ENCODE results near the gene MX2. TPM values are rescaled to one million over a fixed set of nuclear protein-coding genes. Genes with fewer than 3 reads are reported as not detected.

MX2 gene
- total and polyA plus RNA-seq, 4 donors: 4.2 to 33.4 (median 9.3) TPM

GRCh38 chr21:41443562-41443961 is 81.7 kb downstream of the MX2 start:
- Histone ChIP-seq H3K4me1 (ENCODE audit: control insufficient read depth in 5 of 5, insufficient read depth in 5 of 5, low read length in 5 of 5) (no peaks in the 10 kb centered on the region), H3K36me3 (ENCODE audit: control insufficient read depth in 4 of 4, insufficient read depth in 4 of 4, low read length in 4 of 4) (peaks cover 0 to 51% (median 6%) of the 10 kb centered on the region in 4 donors), H3K27ac (ENCODE audit: low read depth in 1 of 2, low read length in 1 of 2) (no peak overlapping the region), H3K9ac (ENCODE audit: insufficient read depth in 1 of 2, low read length in 2 of 2) (no peak overlapping the region), H3K9me3 (ENCODE audit: control insufficient read depth in 4 of 4, insufficient read depth in 3 of 4, low read length in 3 of 4) (no peaks in the 10 kb centered on the region), H3K27me3 (ENCODE audit: control insufficient read depth in 3 of 3, insufficient read depth in 3 of 3, low read length in 2 of 3) (no peaks in the 10 kb centered on the region), H3K4me3 (no peak overlapping the region)
- 93 to 94% methylated on average over 7 of the region's 7 CpGs for WGBS, 2 donors
- DNase-seq (no peak), ATAC-seq (ENCODE audit: insufficient read depth, low FRiP score) (no peak)
- no peak for TF ChIP-seq CTCF (IDR thresholded peaks at IDR 0.05; ENCODE audit: control extremely low read depth, extremely low read depth)

DNA sequence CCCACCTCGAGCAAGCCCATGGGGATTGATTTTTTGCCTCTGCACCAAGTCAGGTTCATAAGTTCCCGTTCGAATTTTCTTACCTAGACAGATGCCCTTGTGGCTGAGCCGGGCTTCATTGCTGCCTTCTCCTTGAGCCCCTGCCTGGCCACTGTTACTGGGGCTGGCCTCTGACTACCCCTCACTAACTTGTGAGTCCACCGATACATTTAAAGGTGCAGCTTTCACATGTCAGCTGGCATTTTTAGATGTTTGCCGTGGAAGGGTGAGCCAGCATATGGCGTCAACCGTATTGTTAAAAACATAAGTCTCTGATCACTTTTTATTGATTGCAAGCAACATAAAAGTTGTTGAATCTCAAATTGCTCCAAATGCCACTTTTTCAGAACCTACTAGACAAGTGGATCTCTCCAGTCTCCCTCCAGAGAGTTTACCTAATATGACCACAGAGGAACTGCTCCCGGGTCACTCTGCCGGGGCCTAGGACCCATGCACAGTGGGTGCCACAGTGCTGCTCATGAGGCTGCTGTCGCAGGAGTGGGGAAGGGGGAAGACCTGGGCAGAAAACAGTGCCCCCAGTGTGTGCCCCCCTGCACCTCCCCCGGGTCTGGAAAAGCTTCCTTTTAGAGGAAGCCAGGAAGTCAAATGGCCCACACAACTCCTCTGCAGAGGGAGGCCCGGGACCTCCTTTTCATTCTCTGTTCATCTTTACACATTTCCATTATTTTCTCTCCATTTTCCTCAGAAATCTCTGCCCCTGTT is 83.1 kb downstream of the MX2 start:
- Histone ChIP-seq H3K9me3 (ENCODE audit: control insufficient read depth in 4 of 4, insufficient read depth in 3 of 4, low read length in 3 of 4) (no peaks in the 10 kb centered on the region), H3K36me3 (ENCODE audit: control insufficient read depth in 4 of 4, insufficient read depth in 4 of 4, low read length in 4 of 4) (peaks cover 0 to 48% (median 8%) of the 10 kb centered on the region in 4 donors), H3K27me3 (ENCODE audit: control insufficient read depth in 3 of 3, insufficient read depth in 3 of 3, low read length in 2 of 3) (no peaks in the 10 kb centered on the region), H3K27ac (ENCODE audit: low read depth in 1 of 2, low read length in 1 of 2) (no peak overlapping the region), H3K4me1 (ENCODE audit: control insufficient read depth in 5 of 5, insufficient read depth in 5 of 5, low read length in 5 of 5) (no peaks in the 10 kb centered on the region), H3K4me3 (no peak overlapping the region), H3K9ac (ENCODE audit: insufficient read depth in 1 of 2, low read length in 2 of 2) (no peak overlapping the region)
- no peak for TF ChIP-seq CTCF (IDR thresholded peaks at IDR 0.05; ENCODE audit: control extremely low read depth, extremely low read depth)
- WGBS, 2 donors: 88 to 89% methylated on average over 13 of the region's 13 CpGs
- ATAC-seq (ENCODE audit: insufficient read depth, low FRiP score) (no peak), DNase-seq (no peak)

DNA sequence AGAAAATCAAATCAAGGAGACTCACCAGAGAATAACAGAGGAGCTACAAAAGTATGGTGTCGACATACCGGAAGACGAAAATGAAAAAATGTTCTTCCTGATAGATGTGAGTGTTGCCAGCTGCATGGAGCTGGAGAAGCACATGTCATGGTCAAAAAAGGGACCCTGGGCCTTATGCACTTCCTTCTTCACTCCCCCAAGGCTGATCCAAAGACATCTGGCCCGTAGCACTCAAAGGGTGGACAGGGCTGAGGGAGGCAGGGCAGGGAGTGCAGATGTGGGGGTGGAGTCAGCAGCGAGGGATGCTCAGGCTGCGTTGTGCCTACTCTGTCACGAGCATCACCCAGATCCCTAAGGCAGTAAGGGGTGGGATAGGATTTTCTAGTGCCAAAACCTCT is 83.6 kb downstream of the MX2 start:
- 80 to 87% methylated on average over 7 of the region's 7 CpGs for WGBS, 2 donors
- no peak for TF ChIP-seq CTCF (IDR thresholded peaks at IDR 0.05; ENCODE audit: control extremely low read depth, extremely low read depth)
- H3K27me3 ChIP-seq (ENCODE audit: control insufficient read depth in 3 of 3, insufficient read depth in 3 of 3, low read length in 2 of 3): no peaks in the 10 kb centered on the region
- DNase-seq: peak in 2 of 3 donors; percentile 25 to 59
- no peaks in the 10 kb centered on the region for H3K9me3 ChIP-seq (ENCODE audit: control insufficient read depth in 4 of 4, insufficient read depth in 3 of 4, low read length in 3 of 4)
- ATAC-seq (ENCODE audit: insufficient read depth, low FRiP score): no peak
- H3K36me3 ChIP-seq (ENCODE audit: control insufficient read depth in 4 of 4, insufficient read depth in 4 of 4, low read length in 4 of 4): peaks cover 0 to 44% (median 9%) of the 10 kb centered on the region in 4 donors
- H3K4me1 ChIP-seq (ENCODE audit: control insufficient read depth in 5 of 5, insufficient read depth in 5 of 5, low read length in 5 of 5): no peaks in the 10 kb centered on the region
- no peak overlapping the region for H3K27ac ChIP-seq (ENCODE audit: low read depth in 1 of 2, low read length in 1 of 2)
- no peak overlapping the region for H3K9ac ChIP-seq (ENCODE audit: insufficient read depth in 1 of 2, low read length in 2 of 2)
- no peak overlapping the region for H3K4me3 ChIP-seq

Data from lung (tissue), 12 donors.